ENCODE data around the gene MBLAC1. TPM values are rescaled to one million over a fixed set of nuclear protein-coding genes. Genes with fewer than 3 reads are reported as not detected.

The MBLAC1 gene
- total and polyA plus RNA-seq, 9 donors: 0.28 to 6.7 (median 4.1) TPM

DNA sequence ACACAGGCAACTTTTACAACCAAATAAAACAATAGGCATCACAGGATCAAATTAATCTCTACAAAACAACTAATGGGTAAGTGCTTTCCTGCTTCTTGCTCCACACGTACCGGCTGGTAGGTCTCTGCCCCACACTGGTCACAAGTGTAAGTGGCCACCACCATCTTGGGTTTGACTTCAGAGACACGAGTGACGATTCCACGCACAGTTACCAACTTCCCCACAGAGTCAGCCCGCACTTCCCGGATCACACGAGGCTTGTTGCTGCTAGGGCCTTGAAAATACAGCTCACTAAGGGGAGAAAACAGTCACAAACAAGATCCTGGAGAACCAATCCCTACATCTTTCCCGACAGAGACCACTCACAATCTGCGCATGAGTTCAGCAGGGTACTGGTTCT is 27.9 kb upstream of the MBLAC1 start:
- H3K4me1 ChIP-seq (ENCODE audit: insufficient read depth): no peaks in the 10 kb centered on the region
- 64 to 76% (median 67%) methylated on average over 10 of the region's 10 CpGs for WGBS, 3 donors
- no peak overlapping the region for H3K27ac ChIP-seq
- no peaks in the 10 kb centered on the region for H3K27me3 ChIP-seq
- TF ChIP-seq POLR2A (IDR thresholded peaks at IDR 0.05) (no peak), EP300 (IDR thresholded peaks at IDR 0.05) (no peak)
- TF ChIP-seq, protein P1, sequence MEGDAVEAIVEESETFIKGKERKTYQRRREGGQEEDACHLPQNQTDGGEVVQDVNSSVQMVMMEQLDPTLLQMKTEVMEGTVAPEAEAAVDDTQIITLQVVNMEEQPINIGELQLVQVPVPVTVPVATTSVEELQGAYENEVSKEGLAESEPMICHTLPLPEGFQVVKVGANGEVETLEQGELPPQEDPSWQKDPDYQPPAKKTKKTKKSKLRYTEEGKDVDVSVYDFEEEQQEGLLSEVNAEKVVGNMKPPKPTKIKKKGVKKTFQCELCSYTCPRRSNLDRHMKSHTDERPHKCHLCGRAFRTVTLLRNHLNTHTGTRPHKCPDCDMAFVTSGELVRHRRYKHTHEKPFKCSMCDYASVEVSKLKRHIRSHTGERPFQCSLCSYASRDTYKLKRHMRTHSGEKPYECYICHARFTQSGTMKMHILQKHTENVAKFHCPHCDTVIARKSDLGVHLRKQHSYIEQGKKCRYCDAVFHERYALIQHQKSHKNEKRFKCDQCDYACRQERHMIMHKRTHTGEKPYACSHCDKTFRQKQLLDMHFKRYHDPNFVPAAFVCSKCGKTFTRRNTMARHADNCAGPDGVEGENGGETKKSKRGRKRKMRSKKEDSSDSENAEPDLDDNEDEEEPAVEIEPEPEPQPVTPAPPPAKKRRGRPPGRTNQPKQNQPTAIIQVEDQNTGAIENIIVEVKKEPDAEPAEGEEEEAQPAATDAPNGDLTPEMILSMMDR (IDR thresholded peaks at IDR 0.05): no peak
- no peaks in the 10 kb centered on the region for H3K36me3 ChIP-seq
- no peaks in the 10 kb centered on the region for H3K9me3 ChIP-seq
- H3K4me3 ChIP-seq: no peak overlapping the region
- DNase-seq: no peak
- intact Hi-C loops (cut with DNase I): no loop called here

GRCh38 chr7:100099452-100099851 is 27.3 kb upstream of the MBLAC1 start:
- intact Hi-C loops (cut with DNase I): no loop called here
- H3K27ac ChIP-seq: peak overlapping the region in 1 of 2 donors; percentile 91
- H3K4me3 ChIP-seq: peak overlapping the region; percentile 85
- H3K27me3 ChIP-seq: no peaks in the 10 kb centered on the region
- WGBS, 3 donors: 19 to 48% (median 22%) methylated on average over 12 of the region's 12 CpGs
- TF ChIP-seq EP300 (IDR thresholded peaks at IDR 0.05) (no peak), POLR2A (IDR thresholded peaks at IDR 0.05) (no peak)
- TF ChIP-seq, protein P1 (IDR thresholded peaks at IDR 0.05): no peak
- H3K4me1 ChIP-seq (ENCODE audit: insufficient read depth): no peaks in the 10 kb centered on the region
- no peak for DNase-seq
- no peaks in the 10 kb centered on the region for H3K9me3 ChIP-seq
- no peaks in the 10 kb centered on the region for H3K36me3 ChIP-seq

GRCh38 chr7:100100420-100101015 is 26.2 kb upstream of the MBLAC1 start:
- DNase-seq: peak; percentile 95 to 98 (median 96)
- TF ChIP-seq POLR2A (IDR thresholded peaks at IDR 0.05) (peak; percentile 34), EP300 (IDR thresholded peaks at IDR 0.05) (no peak)
- TF ChIP-seq, protein P1 (IDR thresholded peaks at IDR 0.05): no peak
- H3K27ac ChIP-seq: peak overlapping the region; percentile 78 to 91
- peak overlapping the region; percentile 85 for H3K4me3 ChIP-seq
- intact Hi-C loops (cut with DNase I): no loop called here
- no peaks in the 10 kb centered on the region for H3K27me3 ChIP-seq
- no peaks in the 10 kb centered on the region for H3K4me1 ChIP-seq (ENCODE audit: insufficient read depth)
- no peaks in the 10 kb centered on the region for H3K36me3 ChIP-seq
- WGBS, 3 donors: 0 to 1% (median 0%) methylated on average over 40 to 61 of the region's 61 CpGs
- no peaks in the 10 kb centered on the region for H3K9me3 ChIP-seq

GRCh38 chr7:100101016-100101862 is 25.5 kb upstream of the MBLAC1 start, which contains the start of the genes AP4M1 and MCM7:
TSS of gene AP4M1 (plus strand) at chr7:100101643. CDS start at chr7:100101715, 72 bp downstream.
TSS of gene MCM7 (minus strand) at chr7:100101397. CDS start at chr7:100101294, 103 bp downstream.
- Histone ChIP-seq H3K27ac (peak within 1 kb of the TSS; percentile 78 to 91), H3K4me3 (peak within 1 kb of the TSS; percentile 85), H3K36me3 (no peaks in the 10 kb centered on the region), H3K9me3 (no peaks in the 10 kb centered on the region), H3K4me1 (ENCODE audit: insufficient read depth) (no peaks in the 10 kb centered on the region), H3K27me3 (no peaks in the 10 kb centered on the region)
- DNase-seq: peak; percentile 97 to 98 (median 98)
- 0 to 1% (median 0%) methylated on average over 75 to 80 of the region's 80 CpGs for WGBS, 3 donors
- intact Hi-C loops (cut with DNase I): no loop called here
- TF ChIP-seq POLR2A (IDR thresholded peaks at IDR 0.05) (peak; percentile 5), EP300 (IDR thresholded peaks at IDR 0.05) (no peak)
